Astrocyte of the cerebellum (primary cell): ENCODE measurements around the gene PRDX5.

Experiments
- DNase-seq: peaks from one replicate; pipeline ENCODE4 v3.0.0-alpha.2; 2011; ENCODE audit warnings: low read depth
- H3K4me3 ChIP-seq: 2 replicates; pipeline ENCODE4 v1.5.1; 2011; ENCODE audit warnings: mild to moderate bottlenecking, low read depth, low read length, moderate library complexity
- CTCF ChIP-seq: IDR thresholded peaks from 2 replicates; pipeline ENCODE4 v1.5.1; 2012; ENCODE audit warnings: low read length, low read depth, moderate library complexity, mild to moderate bottlenecking; ENCODE audit errors: missing control alignments
- in situ Hi-C: cut with HindIII; loops from 2 replicates; pipeline ENCODE4 v1.10.0; 2017; ENCODE audit warnings: low sequenced_read_pairs

Gene PRDX5

GRCh38 chr11:64358536-64358906 is 40.6 kb downstream of the PRDX5 start:
- in situ Hi-C loops = no loop called here
- TF ChIP-seq CTCF = no peak
- DNase-seq = no peak
- peak overlapping the region; percentile 82 for H3K4me3 ChIP-seq

GRCh38 chr11:64358907-64359711 is 41.2 kb downstream of the PRDX5 start, which contains the start of gene RPS6KA4:
Gene RPS6KA4 (plus strand): TSS chr11:64359162. CDS start chr11:64359236, 74 bp downstream.
- no peak for DNase-seq
- peak within 1 kb of the TSS; percentile 82 for H3K4me3 ChIP-seq
- TF ChIP-seq CTCF = no peak
- in situ Hi-C loops = no loop called here

DNA sequence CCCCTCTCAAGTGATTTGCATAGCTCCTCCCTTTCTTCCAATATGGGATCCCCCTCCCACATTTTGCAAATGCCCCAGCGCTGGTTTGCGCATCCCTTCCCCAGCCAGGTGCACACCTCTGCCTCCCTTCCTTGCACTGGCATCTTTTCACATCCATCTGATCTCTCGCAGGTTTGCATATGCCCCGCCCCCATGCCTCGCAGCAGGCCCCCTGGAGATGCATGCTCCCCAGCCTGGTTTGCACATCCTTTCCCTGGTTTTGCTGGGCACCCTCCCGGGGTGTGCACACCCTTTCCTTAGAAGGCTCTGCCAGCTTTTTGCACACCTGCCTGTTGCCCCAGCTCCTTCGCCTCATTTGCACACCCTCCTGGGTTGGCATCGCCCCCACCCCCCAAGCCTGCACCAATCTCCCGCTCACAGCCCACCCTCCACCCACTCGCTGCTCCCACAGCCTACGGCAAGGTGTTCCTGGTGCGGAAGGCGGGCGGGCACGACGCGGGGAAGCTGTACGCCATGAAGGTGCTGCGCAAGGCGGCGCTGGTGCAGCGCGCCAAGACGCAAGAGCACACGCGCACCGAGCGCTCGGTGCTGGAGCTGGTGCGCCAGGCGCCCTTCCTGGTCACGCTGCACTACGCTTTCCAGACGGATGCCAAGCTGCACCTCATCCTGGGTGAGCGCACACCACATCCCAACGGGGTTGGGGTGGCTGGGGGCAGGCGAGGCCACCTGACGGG is 42.0 kb downstream of the PRDX5 start:
- in situ Hi-C loops = no loop called here
- peak overlapping the region; percentile 82 for H3K4me3 ChIP-seq
- no peak for TF ChIP-seq CTCF
- DNase-seq = no peak

GRCh38 chr11:64360448-64360921 is 42.6 kb downstream of the PRDX5 start:
- in situ Hi-C loops = no loop called here
- peak overlapping the region; percentile 82 for H3K4me3 ChIP-seq
- DNase-seq = no peak
- TF ChIP-seq CTCF = no peak

DNA sequence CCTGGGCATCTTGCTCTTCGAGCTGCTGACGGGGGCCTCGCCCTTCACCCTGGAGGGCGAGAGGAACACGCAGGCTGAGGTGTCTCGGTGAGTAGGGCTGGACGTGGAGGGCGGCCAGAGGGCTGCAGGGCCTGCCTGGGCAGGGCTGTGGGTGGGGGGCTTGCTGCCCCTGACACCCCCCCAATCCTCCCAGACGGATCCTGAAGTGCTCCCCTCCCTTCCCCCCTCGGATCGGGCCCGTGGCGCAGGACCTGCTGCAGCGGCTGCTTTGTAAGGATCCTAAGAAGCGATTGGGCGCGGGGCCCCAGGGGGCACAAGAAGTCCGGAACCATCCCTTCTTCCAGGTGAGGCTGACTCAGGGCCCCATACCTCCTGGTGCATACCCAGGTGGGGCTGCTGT is 43.7 kb downstream of the PRDX5 start:
- DNase-seq = no peak
- H3K4me3 ChIP-seq = no peak overlapping the region
- in situ Hi-C loops = no loop called here
- TF ChIP-seq CTCF = no peak

DNA sequence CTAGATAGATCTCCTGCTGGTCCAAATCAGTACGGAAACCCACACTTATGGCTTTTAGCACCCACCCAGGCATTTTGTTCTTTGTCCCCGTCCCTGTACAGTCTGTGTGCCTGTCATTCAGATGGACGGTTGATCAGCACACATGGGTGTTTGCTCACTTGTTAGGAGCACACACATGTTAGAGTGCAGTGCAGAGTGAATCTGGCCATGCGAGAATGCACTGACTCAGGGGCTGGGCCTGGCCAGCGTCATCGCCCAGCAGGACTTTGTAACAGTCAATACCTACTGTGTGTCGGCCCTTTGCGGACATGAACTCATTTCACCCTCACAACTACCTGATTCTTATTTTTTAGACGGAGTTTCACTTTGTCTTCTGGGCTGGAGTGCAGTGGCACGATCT is 44.4 kb downstream of the PRDX5 start:
- no peak overlapping the region for H3K4me3 ChIP-seq
- TF ChIP-seq CTCF = no peak
- no peak for DNase-seq
- in situ Hi-C loops = no loop called here
